ENCODE data around the gene ADAM12.

ADAM12 gene

DNA sequence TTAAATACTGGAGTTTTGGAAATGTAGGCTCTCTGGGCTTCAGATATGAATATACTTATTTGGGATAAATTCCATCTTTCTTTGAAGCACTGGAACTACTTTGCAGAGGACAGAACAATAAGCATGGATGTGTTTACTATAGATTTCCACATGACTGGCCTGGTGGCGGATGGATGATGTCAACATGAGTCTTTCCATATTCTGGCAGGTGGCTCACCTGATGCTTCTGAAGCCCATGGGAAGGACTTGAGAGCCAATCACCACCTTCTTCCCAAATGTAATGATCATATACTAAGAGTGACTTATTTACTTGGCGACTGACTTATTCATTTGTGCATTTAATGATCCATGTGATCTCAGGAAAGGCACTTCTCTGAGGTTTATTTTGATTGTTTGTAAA lies 381.4 kb downstream of the ADAM12 start:
- no peak for ATAC-seq
- TF ChIP-seq ARNTL (CRISPR knock-in tag; IDR thresholded peaks at IDR 0.05; ENCODE audit: borderline replicate concordance, low read depth) (no peak), ZFP30 (CRISPR knock-in tag; IDR thresholded peaks at IDR 0.05) (no peak), CSDC2 (CRISPR knock-in tag; IDR thresholded peaks at IDR 0.05) (no peak), ISL1 (CRISPR knock-in tag; IDR thresholded peaks at IDR 0.05) (no peak), TOX (CRISPR knock-in tag; IDR thresholded peaks at IDR 0.05; ENCODE audit: borderline replicate concordance) (no peak), TCF4 (CRISPR knock-in tag; IDR thresholded peaks at IDR 0.05; ENCODE audit: borderline replicate concordance) (no peak), ZNF8 (CRISPR knock-in tag; IDR thresholded peaks at IDR 0.05) (no peak), RARB (CRISPR knock-in tag; IDR thresholded peaks at IDR 0.05) (no peak), ZFP3 (CRISPR knock-in tag; IDR thresholded peaks at IDR 0.05) (no peak), ZNF565 (CRISPR knock-in tag; conservative IDR thresholded peaks at IDR 0.05; ENCODE audit: low read depth) (no peak), GLIS3 (CRISPR knock-in tag; IDR thresholded peaks at IDR 0.05) (no peak), OSR1 (CRISPR knock-in tag; IDR thresholded peaks at IDR 0.05) (no peak), SNAI2 (CRISPR knock-in tag; IDR thresholded peaks at IDR 0.05) (no peak), ESRRG (CRISPR knock-in tag; IDR thresholded peaks at IDR 0.05) (no peak)
- TF ChIP-seq, protein P1, sequence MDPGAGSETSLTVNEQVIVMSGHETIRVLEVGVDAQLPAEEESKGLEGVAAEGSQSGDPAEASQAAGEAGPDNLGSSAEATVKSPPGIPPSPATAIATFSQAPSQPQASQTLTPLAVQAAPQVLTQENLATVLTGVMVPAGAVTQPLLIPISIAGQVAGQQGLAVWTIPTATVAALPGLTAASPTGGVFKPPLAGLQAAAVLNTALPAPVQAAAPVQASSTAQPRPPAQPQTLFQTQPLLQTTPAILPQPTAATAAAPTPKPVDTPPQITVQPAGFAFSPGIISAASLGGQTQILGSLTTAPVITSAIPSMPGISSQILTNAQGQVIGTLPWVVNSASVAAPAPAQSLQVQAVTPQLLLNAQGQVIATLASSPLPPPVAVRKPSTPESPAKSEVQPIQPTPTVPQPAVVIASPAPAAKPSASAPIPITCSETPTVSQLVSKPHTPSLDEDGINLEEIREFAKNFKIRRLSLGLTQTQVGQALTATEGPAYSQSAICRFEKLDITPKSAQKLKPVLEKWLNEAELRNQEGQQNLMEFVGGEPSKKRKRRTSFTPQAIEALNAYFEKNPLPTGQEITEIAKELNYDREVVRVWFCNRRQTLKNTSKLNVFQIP (CRISPR knock-in tag; IDR thresholded peaks at IDR 0.05; ENCODE audit: borderline replicate concordance, low read depth), result no peak
- TF ChIP-seq, protein P2, sequence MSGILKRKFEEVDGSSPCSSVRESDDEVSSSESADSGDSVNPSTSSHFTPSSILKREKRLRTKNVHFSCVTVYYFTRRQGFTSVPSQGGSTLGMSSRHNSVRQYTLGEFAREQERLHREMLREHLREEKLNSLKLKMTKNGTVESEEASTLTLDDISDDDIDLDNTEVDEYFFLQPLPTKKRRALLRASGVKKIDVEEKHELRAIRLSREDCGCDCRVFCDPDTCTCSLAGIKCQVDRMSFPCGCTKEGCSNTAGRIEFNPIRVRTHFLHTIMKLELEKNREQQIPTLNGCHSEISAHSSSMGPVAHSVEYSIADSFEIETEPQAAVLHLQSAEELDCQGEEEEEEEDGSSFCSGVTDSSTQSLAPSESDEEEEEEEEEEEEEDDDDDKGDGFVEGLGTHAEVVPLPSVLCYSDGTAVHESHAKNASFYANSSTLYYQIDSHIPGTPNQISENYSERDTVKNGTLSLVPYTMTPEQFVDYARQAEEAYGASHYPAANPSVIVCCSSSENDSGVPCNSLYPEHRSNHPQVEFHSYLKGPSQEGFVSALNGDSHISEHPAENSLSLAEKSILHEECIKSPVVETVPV (CRISPR knock-in tag; IDR thresholded peaks at IDR 0.05), result no peak
- TF ChIP-seq, protein P3, sequence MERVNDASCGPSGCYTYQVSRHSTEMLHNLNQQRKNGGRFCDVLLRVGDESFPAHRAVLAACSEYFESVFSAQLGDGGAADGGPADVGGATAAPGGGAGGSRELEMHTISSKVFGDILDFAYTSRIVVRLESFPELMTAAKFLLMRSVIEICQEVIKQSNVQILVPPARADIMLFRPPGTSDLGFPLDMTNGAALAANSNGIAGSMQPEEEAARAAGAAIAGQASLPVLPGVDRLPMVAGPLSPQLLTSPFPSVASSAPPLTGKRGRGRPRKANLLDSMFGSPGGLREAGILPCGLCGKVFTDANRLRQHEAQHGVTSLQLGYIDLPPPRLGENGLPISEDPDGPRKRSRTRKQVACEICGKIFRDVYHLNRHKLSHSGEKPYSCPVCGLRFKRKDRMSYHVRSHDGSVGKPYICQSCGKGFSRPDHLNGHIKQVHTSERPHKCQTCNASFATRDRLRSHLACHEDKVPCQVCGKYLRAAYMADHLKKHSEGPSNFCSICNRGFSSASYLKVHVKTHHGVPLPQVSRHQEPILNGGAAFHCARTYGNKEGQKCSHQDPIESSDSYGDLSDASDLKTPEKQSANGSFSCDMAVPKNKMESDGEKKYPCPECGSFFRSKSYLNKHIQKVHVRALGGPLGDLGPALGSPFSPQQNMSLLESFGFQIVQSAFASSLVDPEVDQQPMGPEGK (CRISPR knock-in tag; IDR thresholded peaks at IDR 0.05; ENCODE audit: borderline replicate concordance), result no peak

DNA sequence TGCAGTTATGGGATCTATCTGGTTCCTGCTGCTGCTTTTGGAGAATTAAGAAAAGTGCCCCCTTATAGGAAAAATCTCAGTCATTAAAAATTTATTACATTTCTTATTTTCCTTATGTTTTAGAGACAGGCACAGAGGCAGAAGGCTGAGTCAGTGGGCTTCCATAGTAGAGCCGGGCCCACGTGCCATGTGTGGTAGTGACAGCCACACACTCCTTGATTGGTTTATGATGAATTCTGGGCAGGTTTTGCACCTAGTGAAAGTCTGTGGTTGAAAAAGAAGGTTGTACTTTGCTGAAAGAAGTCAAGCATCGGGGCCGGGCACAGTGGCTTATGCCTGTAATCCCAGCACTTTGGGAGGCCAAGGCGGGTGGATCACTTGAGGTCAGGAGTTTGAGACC lies 382.0 kb downstream of the ADAM12 start:
- TF ChIP-seq, protein P1 (CRISPR knock-in tag; IDR thresholded peaks at IDR 0.05; ENCODE audit: borderline replicate concordance, low read depth), result no peak
- no peak for TF ChIP-seq ZFP30 (CRISPR knock-in tag; IDR thresholded peaks at IDR 0.05)
- no peak for TF ChIP-seq TOX (CRISPR knock-in tag; IDR thresholded peaks at IDR 0.05; ENCODE audit: borderline replicate concordance)
- TF ChIP-seq ESRRG (CRISPR knock-in tag; IDR thresholded peaks at IDR 0.05), result no peak
- no peak for TF ChIP-seq ZFP3 (CRISPR knock-in tag; IDR thresholded peaks at IDR 0.05)
- TF ChIP-seq GLIS3 (CRISPR knock-in tag; IDR thresholded peaks at IDR 0.05), result no peak
- TF ChIP-seq PPARA (CRISPR knock-in tag; IDR thresholded peaks at IDR 0.05; ENCODE audit: borderline replicate concordance), result no peak
- TF ChIP-seq ISL1 (CRISPR knock-in tag; IDR thresholded peaks at IDR 0.05), result no peak
- TF ChIP-seq, protein P4, sequence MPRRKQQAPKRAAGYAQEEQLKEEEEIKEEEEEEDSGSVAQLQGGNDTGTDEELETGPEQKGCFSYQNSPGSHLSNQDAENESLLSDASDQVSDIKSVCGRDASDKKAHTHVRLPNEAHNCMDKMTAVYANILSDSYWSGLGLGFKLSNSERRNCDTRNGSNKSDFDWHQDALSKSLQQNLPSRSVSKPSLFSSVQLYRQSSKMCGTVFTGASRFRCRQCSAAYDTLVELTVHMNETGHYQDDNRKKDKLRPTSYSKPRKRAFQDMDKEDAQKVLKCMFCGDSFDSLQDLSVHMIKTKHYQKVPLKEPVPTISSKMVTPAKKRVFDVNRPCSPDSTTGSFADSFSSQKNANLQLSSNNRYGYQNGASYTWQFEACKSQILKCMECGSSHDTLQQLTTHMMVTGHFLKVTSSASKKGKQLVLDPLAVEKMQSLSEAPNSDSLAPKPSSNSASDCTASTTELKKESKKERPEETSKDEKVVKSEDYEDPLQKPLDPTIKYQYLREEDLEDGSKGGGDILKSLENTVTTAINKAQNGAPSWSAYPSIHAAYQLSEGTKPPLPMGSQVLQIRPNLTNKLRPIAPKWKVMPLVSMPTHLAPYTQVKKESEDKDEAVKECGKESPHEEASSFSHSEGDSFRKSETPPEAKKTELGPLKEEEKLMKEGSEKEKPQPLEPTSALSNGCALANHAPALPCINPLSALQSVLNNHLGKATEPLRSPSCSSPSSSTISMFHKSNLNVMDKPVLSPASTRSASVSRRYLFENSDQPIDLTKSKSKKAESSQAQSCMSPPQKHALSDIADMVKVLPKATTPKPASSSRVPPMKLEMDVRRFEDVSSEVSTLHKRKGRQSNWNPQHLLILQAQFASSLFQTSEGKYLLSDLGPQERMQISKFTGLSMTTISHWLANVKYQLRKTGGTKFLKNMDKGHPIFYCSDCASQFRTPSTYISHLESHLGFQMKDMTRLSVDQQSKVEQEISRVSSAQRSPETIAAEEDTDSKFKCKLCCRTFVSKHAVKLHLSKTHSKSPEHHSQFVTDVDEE (CRISPR knock-in tag; IDR thresholded peaks at IDR 0.05), result no peak
- TF ChIP-seq BACH2 (CRISPR knock-in tag; IDR thresholded peaks at IDR 0.05; ENCODE audit: borderline replicate concordance), result no peak
- TF ChIP-seq TCF4 (CRISPR knock-in tag; IDR thresholded peaks at IDR 0.05; ENCODE audit: borderline replicate concordance), result no peak
- no peak for TF ChIP-seq RARB (CRISPR knock-in tag; IDR thresholded peaks at IDR 0.05)
- no peak for ATAC-seq

DNA sequence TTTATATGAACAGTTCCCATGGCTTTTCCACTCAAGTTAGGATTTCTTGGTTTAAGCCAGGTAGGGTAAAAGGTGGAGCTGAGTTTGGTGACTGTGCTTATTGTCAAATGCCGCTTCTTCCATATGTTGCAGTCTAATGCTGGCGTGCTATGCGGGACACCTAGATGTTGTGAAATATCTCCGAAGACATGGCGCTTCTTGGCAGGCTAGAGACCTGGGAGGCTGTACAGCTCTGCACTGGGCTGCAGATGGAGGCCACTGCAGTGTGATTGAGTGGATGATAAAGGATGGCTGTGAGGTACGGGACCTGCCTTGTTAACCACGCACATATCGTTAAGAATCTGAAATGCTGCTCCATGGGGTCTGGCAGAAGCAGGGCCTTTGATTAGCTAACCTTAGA lies 383.5 kb downstream of the ADAM12 start:
- no peak for ATAC-seq
- TF ChIP-seq, protein P3 (CRISPR knock-in tag; IDR thresholded peaks at IDR 0.05; ENCODE audit: borderline replicate concordance), result no peak
- TF ChIP-seq ZNF8 (CRISPR knock-in tag; IDR thresholded peaks at IDR 0.05) (no peak), ZNF70 (CRISPR knock-in tag; IDR thresholded peaks at IDR 0.05) (no peak)
- TF ChIP-seq, protein P5, sequence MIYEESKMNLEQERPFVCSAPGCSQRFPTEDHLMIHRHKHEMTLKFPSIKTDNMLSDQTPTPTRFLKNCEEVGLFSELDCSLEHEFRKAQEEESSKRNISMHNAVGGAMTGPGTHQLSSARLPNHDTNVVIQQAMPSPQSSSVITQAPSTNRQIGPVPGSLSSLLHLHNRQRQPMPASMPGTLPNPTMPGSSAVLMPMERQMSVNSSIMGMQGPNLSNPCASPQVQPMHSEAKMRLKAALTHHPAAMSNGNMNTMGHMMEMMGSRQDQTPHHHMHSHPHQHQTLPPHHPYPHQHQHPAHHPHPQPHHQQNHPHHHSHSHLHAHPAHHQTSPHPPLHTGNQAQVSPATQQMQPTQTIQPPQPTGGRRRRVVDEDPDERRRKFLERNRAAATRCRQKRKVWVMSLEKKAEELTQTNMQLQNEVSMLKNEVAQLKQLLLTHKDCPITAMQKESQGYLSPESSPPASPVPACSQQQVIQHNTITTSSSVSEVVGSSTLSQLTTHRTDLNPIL (CRISPR knock-in tag; IDR thresholded peaks at IDR 0.05; ENCODE audit: low read depth), result no peak
- TF ChIP-seq, protein P1 (CRISPR knock-in tag; IDR thresholded peaks at IDR 0.05; ENCODE audit: borderline replicate concordance, low read depth), result no peak
